ENCODE results near the gene MORF4L1.
A peak's percentile ranks its signal among the peaks of the same experiment; 100 is the strongest.
"Not testable (repeated sequence)": the region's sequence is repeated elsewhere in the genome, so short reads cannot be mapped to it uniquely, and the experiment has no call there.

Gene MORF4L1, protein sequence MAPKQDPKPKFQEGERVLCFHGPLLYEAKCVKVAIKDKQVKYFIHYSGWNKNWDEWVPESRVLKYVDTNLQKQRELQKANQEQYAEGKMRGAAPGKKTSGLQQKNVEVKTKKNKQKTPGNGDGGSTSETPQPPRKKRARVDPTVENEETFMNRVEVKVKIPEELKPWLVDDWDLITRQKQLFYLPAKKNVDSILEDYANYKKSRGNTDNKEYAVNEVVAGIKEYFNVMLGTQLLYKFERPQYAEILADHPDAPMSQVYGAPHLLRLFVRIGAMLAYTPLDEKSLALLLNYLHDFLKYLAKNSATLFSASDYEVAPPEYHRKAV

GRCh38 chr15:78872155-78872971 lies at the start of gene MORF4L1:
Gene MORF4L1 (plus strand): TSS chr15:78872890. CDS start chr15:78873018, 128 bp downstream.
- Histone ChIP-seq H3K27me3 (ENCODE audit: control insufficient read depth in 5 of 5, insufficient read depth in 4 of 5, low read length in 5 of 5) (no peaks in the 10 kb centered on the region), H3K9me3 (ENCODE audit: control insufficient read depth in 5 of 5, low read length in 5 of 5) (no peaks in the 10 kb centered on the region), H3K4me1 (ENCODE audit: control insufficient read depth in 5 of 5, insufficient read depth in 5 of 5, low read length in 5 of 5) (peaks cover 0 to 44% (median 35%) of the 10 kb centered on the region in 5 donors), H3K27ac (ENCODE audit: low read depth, low read length) (peak within 1 kb of the TSS; percentile 98), H3K36me3 (ENCODE audit: control insufficient read depth in 5 of 5, insufficient read depth in 5 of 5, low read length in 5 of 5) (no peaks in the 10 kb centered on the region), H3K9ac (ENCODE audit: low read length in 5 of 5) (peak within 1 kb of the TSS; percentile 87 to 100 (median 99)), H3K4me3 (ENCODE audit: low read depth in 1 of 5, low read length in 5 of 5) (peak within 1 kb of the TSS; percentile 95 to 98 (median 97))

DNA sequence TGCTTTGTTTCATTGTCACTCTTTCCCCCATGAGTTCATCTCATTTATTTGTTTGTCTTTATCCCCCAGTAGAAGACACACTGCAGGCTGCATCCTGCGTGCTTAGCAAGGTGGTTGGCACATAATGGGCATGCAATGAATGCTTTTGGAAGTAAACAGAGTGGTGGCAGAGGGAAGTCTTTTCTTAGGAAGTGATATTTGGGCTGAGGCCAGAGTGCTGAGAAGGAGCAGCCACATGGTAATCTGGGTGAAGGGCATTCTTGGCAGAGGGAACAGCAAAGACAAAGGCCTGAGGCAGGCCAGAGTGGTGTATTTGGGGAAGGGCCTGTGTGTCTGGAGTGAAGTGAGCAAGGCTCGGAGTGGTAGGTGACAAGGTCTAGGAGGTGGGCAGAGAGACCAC lies 43.8 kb upstream of the MORF4L1 start:
- peaks cover 0 to 51% (median 32%) of the 10 kb centered on the region in 5 donors for H3K4me1 ChIP-seq (ENCODE audit: control insufficient read depth in 5 of 5, insufficient read depth in 5 of 5, low read length in 5 of 5)
- no peak overlapping the region for H3K27ac ChIP-seq (ENCODE audit: low read depth, low read length)

DNA sequence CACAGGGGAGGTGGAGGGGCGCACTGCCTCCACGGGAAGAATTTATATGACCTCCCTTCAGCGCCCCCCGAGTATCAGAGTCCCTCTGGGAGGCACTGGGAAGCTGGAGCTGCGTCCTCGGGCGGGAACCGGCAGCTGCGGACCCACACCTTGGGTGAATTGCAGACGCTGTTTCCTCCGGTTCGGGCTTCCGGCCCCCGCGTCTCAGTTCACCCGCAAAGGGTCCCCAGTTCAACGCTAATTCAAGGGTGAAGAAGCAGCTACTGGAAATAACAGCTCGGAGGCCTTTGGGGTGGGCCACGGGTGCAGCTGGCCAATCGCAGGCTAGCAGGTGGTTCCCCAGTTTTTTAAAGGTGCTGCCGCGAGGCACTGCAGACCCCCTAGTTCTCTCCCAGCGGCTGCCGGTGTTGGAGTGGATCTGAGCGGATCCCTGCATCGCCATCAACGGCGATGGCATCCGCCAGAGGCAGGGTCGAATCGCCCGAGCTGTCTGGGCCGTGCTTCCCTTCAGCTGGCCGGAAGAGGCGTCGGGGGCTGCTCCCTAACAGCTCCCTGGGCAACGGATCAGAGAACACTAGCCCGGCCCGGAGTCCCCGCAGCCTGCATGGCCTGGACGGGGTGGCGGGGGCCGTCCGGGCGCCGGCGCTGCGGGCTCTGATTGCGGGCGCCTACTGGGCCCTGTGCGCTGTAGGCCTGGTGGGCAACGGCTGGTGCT lies 42.0 kb upstream of the MORF4L1 start:
- Histone ChIP-seq H3K9ac (ENCODE audit: low read length in 5 of 5) (peak overlapping the region in 1 of 5 donors; percentile 12), H3K4me3 (ENCODE audit: low read depth in 1 of 5, low read length in 5 of 5) (peak overlapping the region in 3 of 5 donors; percentile 36 to 57 (median 49)), H3K9me3 (ENCODE audit: control insufficient read depth in 5 of 5, low read length in 5 of 5) (no peaks in the 10 kb centered on the region), H3K27ac (ENCODE audit: low read depth, low read length) (no peak overlapping the region), H3K36me3 (ENCODE audit: control insufficient read depth in 5 of 5, insufficient read depth in 5 of 5, low read length in 5 of 5) (no peaks in the 10 kb centered on the region), H3K27me3 (ENCODE audit: control insufficient read depth in 5 of 5, insufficient read depth in 4 of 5, low read length in 5 of 5) (peaks cover 0 to 9% (median 0%) of the 10 kb centered on the region in 5 donors), H3K4me1 (ENCODE audit: control insufficient read depth in 5 of 5, insufficient read depth in 5 of 5, low read length in 5 of 5) (peaks cover 0 to 41% (median 26%) of the 10 kb centered on the region in 5 donors)

More for the DNA sequence above, 43.8 kb upstream of the MORF4L1 start:
- peaks cover 0 to 9% (median 0%) of the 10 kb centered on the region in 5 donors for H3K27me3 ChIP-seq (ENCODE audit: control insufficient read depth in 5 of 5, insufficient read depth in 4 of 5, low read length in 5 of 5)
- no peaks in the 10 kb centered on the region for H3K36me3 ChIP-seq (ENCODE audit: control insufficient read depth in 5 of 5, insufficient read depth in 5 of 5, low read length in 5 of 5)
- H3K4me3 ChIP-seq (ENCODE audit: low read depth in 1 of 5, low read length in 5 of 5) = no peak overlapping the region
- no peaks in the 10 kb centered on the region for H3K9me3 ChIP-seq (ENCODE audit: control insufficient read depth in 5 of 5, low read length in 5 of 5)
- H3K9ac ChIP-seq (ENCODE audit: low read length in 5 of 5) = no peak overlapping the region

GRCh38 chr15:78831229-78832207 lies 41.2 kb upstream of the MORF4L1 start:
- no peak overlapping the region for H3K27ac ChIP-seq (ENCODE audit: low read depth, low read length)
- peaks cover 0 to 9% (median 0%) of the 10 kb centered on the region in 5 donors for H3K27me3 ChIP-seq (ENCODE audit: control insufficient read depth in 5 of 5, insufficient read depth in 4 of 5, low read length in 5 of 5)
- no peaks in the 10 kb centered on the region for H3K36me3 ChIP-seq (ENCODE audit: control insufficient read depth in 5 of 5, insufficient read depth in 5 of 5, low read length in 5 of 5)
- peaks cover 0 to 35% (median 20%) of the 10 kb centered on the region in 5 donors for H3K4me1 ChIP-seq (ENCODE audit: control insufficient read depth in 5 of 5, insufficient read depth in 5 of 5, low read length in 5 of 5)
- H3K9ac ChIP-seq (ENCODE audit: low read length in 5 of 5) = no peak overlapping the region
- no peaks in the 10 kb centered on the region for H3K9me3 ChIP-seq (ENCODE audit: control insufficient read depth in 5 of 5, low read length in 5 of 5)
- peak overlapping the region in 2 of 5 donors; percentile 49 to 57 for H3K4me3 ChIP-seq (ENCODE audit: low read depth in 1 of 5, low read length in 5 of 5)

GRCh38 chr15:78836333-78836732 lies 36.4 kb upstream of the MORF4L1 start:
- Histone ChIP-seq H3K27me3 (ENCODE audit: control insufficient read depth in 5 of 5, insufficient read depth in 4 of 5, low read length in 5 of 5) (peaks cover 0 to 5% (median 0%) of the 10 kb centered on the region in 5 donors), H3K4me3 (ENCODE audit: low read depth in 1 of 5, low read length in 5 of 5) (no peak overlapping the region), H3K4me1 (ENCODE audit: control insufficient read depth in 5 of 5, insufficient read depth in 5 of 5, low read length in 5 of 5) (peaks cover 2 to 10% (median 9%) of the 10 kb centered on the region in 5 donors), H3K9me3 (ENCODE audit: control insufficient read depth in 5 of 5, low read length in 5 of 5) (no peaks in the 10 kb centered on the region), H3K36me3 (ENCODE audit: control insufficient read depth in 5 of 5, insufficient read depth in 5 of 5, low read length in 5 of 5) (no peaks in the 10 kb centered on the region), H3K9ac (ENCODE audit: low read length in 5 of 5) (no peak overlapping the region), H3K27ac (ENCODE audit: low read depth, low read length) (no peak overlapping the region)

DNA sequence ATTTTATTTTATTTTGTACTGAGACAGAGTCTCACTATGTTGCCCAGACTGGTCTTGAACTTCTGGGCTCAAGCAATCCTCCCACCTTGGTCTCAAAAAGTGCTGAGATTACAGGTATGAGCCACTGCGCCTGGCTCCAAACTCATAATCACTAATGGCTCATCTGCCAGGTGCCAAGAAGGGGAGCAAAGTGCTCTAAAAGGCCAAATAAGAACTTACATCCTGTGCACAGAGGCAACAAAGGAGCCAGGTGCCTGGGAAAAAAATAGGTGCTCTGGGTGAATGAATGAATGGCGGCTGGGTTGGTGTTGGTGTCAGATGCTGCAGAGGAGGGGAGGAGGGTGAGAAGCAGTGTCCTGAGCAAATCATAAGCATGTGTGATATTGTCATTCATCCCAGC lies 35.6 kb upstream of the MORF4L1 start:
- H3K27ac ChIP-seq (ENCODE audit: low read depth, low read length) = no peak overlapping the region
- no peak overlapping the region for H3K4me3 ChIP-seq (ENCODE audit: low read depth in 1 of 5, low read length in 5 of 5)
- no peaks in the 10 kb centered on the region for H3K36me3 ChIP-seq (ENCODE audit: control insufficient read depth in 5 of 5, insufficient read depth in 5 of 5, low read length in 5 of 5)
- H3K27me3 ChIP-seq (ENCODE audit: control insufficient read depth in 5 of 5, insufficient read depth in 4 of 5, low read length in 5 of 5) = no peaks in the 10 kb centered on the region
- no peak overlapping the region for H3K9ac ChIP-seq (ENCODE audit: low read length in 5 of 5)
- H3K4me1 ChIP-seq (ENCODE audit: control insufficient read depth in 5 of 5, insufficient read depth in 5 of 5, low read length in 5 of 5) = peaks cover 2 to 13% (median 9%) of the 10 kb centered on the region in 5 donors
- H3K9me3 ChIP-seq (ENCODE audit: control insufficient read depth in 5 of 5, low read length in 5 of 5) = no peaks in the 10 kb centered on the region

GRCh38 chr15:78837543-78837942 lies 35.1 kb upstream of the MORF4L1 start:
- Histone ChIP-seq H3K27me3 (ENCODE audit: control insufficient read depth in 5 of 5, insufficient read depth in 4 of 5, low read length in 5 of 5) (no peaks in the 10 kb centered on the region), H3K27ac (ENCODE audit: low read depth, low read length) (no peak overlapping the region), H3K9ac (ENCODE audit: low read length in 5 of 5) (no peak overlapping the region), H3K4me3 (ENCODE audit: low read depth in 1 of 5, low read length in 5 of 5) (no peak overlapping the region), H3K4me1 (ENCODE audit: control insufficient read depth in 5 of 5, insufficient read depth in 5 of 5, low read length in 5 of 5) (peaks cover 2 to 13% (median 9%) of the 10 kb centered on the region in 5 donors), H3K36me3 (ENCODE audit: control insufficient read depth in 5 of 5, insufficient read depth in 5 of 5, low read length in 5 of 5) (no peaks in the 10 kb centered on the region), H3K9me3 (ENCODE audit: control insufficient read depth in 5 of 5, low read length in 5 of 5) (no peaks in the 10 kb centered on the region)

DNA sequence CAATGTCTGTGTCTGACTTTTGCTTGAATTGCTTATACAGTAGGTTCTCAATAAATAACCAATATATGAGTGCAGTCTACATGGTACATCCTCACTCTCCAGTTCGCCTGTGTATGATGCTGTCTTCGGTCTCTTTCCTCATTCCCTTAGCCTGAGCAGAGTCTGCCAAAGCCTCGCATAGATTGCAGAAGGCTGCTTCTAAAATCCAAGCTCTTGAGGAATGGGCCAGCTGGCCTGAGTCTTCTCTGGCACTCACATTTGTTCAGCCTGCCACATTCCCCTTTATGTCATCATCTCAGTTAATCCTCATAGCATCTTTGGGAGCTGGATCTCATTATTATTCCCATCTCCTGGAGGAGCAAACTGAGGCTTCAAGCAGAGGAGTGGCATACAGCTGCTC lies 34.2 kb upstream of the MORF4L1 start:
- no peak overlapping the region for H3K4me3 ChIP-seq (ENCODE audit: low read depth in 1 of 5, low read length in 5 of 5)
- H3K27me3 ChIP-seq (ENCODE audit: control insufficient read depth in 5 of 5, insufficient read depth in 4 of 5, low read length in 5 of 5) = no peaks in the 10 kb centered on the region
- peaks cover 2 to 13% (median 9%) of the 10 kb centered on the region in 5 donors for H3K4me1 ChIP-seq (ENCODE audit: control insufficient read depth in 5 of 5, insufficient read depth in 5 of 5, low read length in 5 of 5)
- H3K36me3 ChIP-seq (ENCODE audit: control insufficient read depth in 5 of 5, insufficient read depth in 5 of 5, low read length in 5 of 5) = no peaks in the 10 kb centered on the region
- no peaks in the 10 kb centered on the region for H3K9me3 ChIP-seq (ENCODE audit: control insufficient read depth in 5 of 5, low read length in 5 of 5)
- no peak overlapping the region for H3K27ac ChIP-seq (ENCODE audit: low read depth, low read length)
- H3K9ac ChIP-seq (ENCODE audit: low read length in 5 of 5) = no peak overlapping the region

- H3K9me3 ChIP-seq (ENCODE audit: control insufficient read depth in 5 of 5, low read length in 5 of 5); H3K4me3 ChIP-seq (ENCODE audit: low read depth in 1 of 5, low read length in 5 of 5); H3K27me3 ChIP-seq (ENCODE audit: control insufficient read depth in 5 of 5, insufficient read depth in 4 of 5, low read length in 5 of 5); H3K27ac ChIP-seq (ENCODE audit: low read depth, low read length); H3K9ac ChIP-seq (ENCODE audit: low read length in 5 of 5); H3K36me3 ChIP-seq (ENCODE audit: control insufficient read depth in 5 of 5, insufficient read depth in 5 of 5, low read length in 5 of 5): not testable (repeated sequence)
- H3K4me1 ChIP-seq (ENCODE audit: control insufficient read depth in 5 of 5, insufficient read depth in 5 of 5, low read length in 5 of 5) = peaks cover 2 to 13% (median 9%) of the 10 kb centered on the region in 5 donors
These were observed 33.5 kb upstream of the MORF4L1 start for GRCh38 chr15:78839151-78839550.

All from subcutaneous abdominal adipose tissue (tissue), 5 donors.